ENCODE data around the gene MBNL3. TPM values are rescaled to one million over a fixed set of nuclear protein-coding genes. Genes with fewer than 3 reads are reported as not detected.
"Not testable (repeated sequence)": the region's sequence is repeated elsewhere in the genome, so short reads cannot be mapped to it uniquely, and the experiment has no call there.

MBNL3 gene
- total RNA-seq, 1 donor from 2014 or later, result 9.4 TPM

- DNase-seq (ENCODE audit: low read depth), result no peak
Observed at GRCh38 chrX:132474544-132475248, 14.1 kb downstream of the MBNL3 start.

- DNase-seq (ENCODE audit: low read depth), result no peak
Observed at GRCh38 chrX:132472397-132472796, 16.4 kb downstream of the MBNL3 start.

GRCh38 chrX:132470831-132471230, 18.0 kb downstream of the MBNL3 start:
- no peak for DNase-seq (ENCODE audit: low read depth)

- no peak for DNase-seq (ENCODE audit: low read depth)
Observed at GRCh38 chrX:132470179-132470578, 18.7 kb downstream of the MBNL3 start.

- no peak for DNase-seq (ENCODE audit: low read depth)
Observed at GRCh38 chrX:132468454-132468853, 20.4 kb downstream of the MBNL3 start.

- no peak for DNase-seq (ENCODE audit: low read depth)
Observed at GRCh38 chrX:132467989-132468388, 20.8 kb downstream of the MBNL3 start.

GRCh38 chrX:132467026-132467425, 21.8 kb downstream of the MBNL3 start:
- DNase-seq (ENCODE audit: low read depth), result peak; percentile 64

GRCh38 chrX:132463411-132463810, 25.4 kb downstream of the MBNL3 start:
- DNase-seq (ENCODE audit: low read depth), result no peak

GRCh38 chrX:132461886-132462285, 27.0 kb downstream of the MBNL3 start:
- no peak for DNase-seq (ENCODE audit: low read depth)

- no peak for DNase-seq (ENCODE audit: low read depth)
Observed at GRCh38 chrX:132452911-132453550, 35.8 kb downstream of the MBNL3 start.

- not testable (repeated sequence) for DNase-seq (ENCODE audit: low read depth)
Observed at GRCh38 chrX:132445909-132446308, 42.9 kb downstream of the MBNL3 start.

- no peak for DNase-seq (ENCODE audit: low read depth)
Observed at GRCh38 chrX:132444936-132445335, 43.9 kb downstream of the MBNL3 start.

- DNase-seq (ENCODE audit: low read depth), result no peak
Observed at GRCh38 chrX:132443196-132444135, 45.4 kb downstream of the MBNL3 start.

GRCh38 chrX:132442691-132443090, 46.1 kb downstream of the MBNL3 start:
- no peak for DNase-seq (ENCODE audit: low read depth)

- peak; percentile 36 for DNase-seq (ENCODE audit: low read depth)
Observed at GRCh38 chrX:132435222-132435621, 53.6 kb downstream of the MBNL3 start.

GRCh38 chrX:132433551-132433950, 55.3 kb downstream of the MBNL3 start:
- DNase-seq (ENCODE audit: low read depth), result no peak

- DNase-seq (ENCODE audit: low read depth), result no peak
Observed at GRCh38 chrX:132433001-132433400, 55.8 kb downstream of the MBNL3 start.

- no peak for DNase-seq (ENCODE audit: low read depth)
Observed at GRCh38 chrX:132428896-132429295, 59.9 kb downstream of the MBNL3 start.

GRCh38 chrX:132426695-132427281, 62.0 kb downstream of the MBNL3 start:
- peak; percentile 79 for DNase-seq (ENCODE audit: low read depth)

GRCh38 chrX:132425744-132426318, 63.0 kb downstream of the MBNL3 start:
- DNase-seq (ENCODE audit: low read depth), result no peak

- DNase-seq (ENCODE audit: low read depth), result no peak
Observed at GRCh38 chrX:132423323-132423722, 65.5 kb downstream of the MBNL3 start.

GRCh38 chrX:132415012-132415411, 73.8 kb downstream of the MBNL3 start:
- no peak for DNase-seq (ENCODE audit: low read depth)

Data from renal cortical epithelial cell (primary cell).